Activated naive CD8-positive, alpha-beta T cell treated with anti-CD3 and anti-CD28 coated beads, Interleukin-2, amount 50 U/mL, for 24 hours (primary cell): ENCODE results near the gene ACSF2.

Source experiments
- ATAC-seq: fragments of 150-1000 bp; cut with Tn5 transposase; one replicate; pipeline ENCODE4 v1.10.0; 2021
- DNase-seq: peaks from one replicate; pipeline ENCODE4 v3.0.0; 2021
- H3K27ac Mint-ChIP-seq: one replicate; pipeline ENCODE4 v1.8.0; 2021; ENCODE audit warnings: mild to moderate bottlenecking, mixed read lengths
- H3K27me3 Mint-ChIP-seq: one replicate; pipeline ENCODE4 v1.8.0; 2021; ENCODE audit warnings: mixed read lengths
- H3K36me3 Mint-ChIP-seq: one replicate; pipeline ENCODE4 v1.8.0; 2021; ENCODE audit warnings: low read depth, mixed read lengths
- H3K4me1 Mint-ChIP-seq: one replicate; pipeline ENCODE4 v1.8.0; 2021; ENCODE audit warnings: mixed read lengths
- H3K4me3 Mint-ChIP-seq: one replicate; pipeline ENCODE4 v1.8.0; 2021; ENCODE audit warnings: mild to moderate bottlenecking, moderate library complexity, mixed read lengths
- H3K9me3 Mint-ChIP-seq: one replicate; pipeline ENCODE4 v1.8.0; 2021; ENCODE audit warnings: mixed read lengths

Gene ACSF2

GRCh38 chr17:50498021-50498874 is 72.2 kb downstream of the ACSF2 start:
- H3K27me3 Mint-ChIP-seq, result peaks cover 2% of the 10 kb centered on the region
- no peaks in the 10 kb centered on the region for H3K4me1 Mint-ChIP-seq
- H3K36me3 Mint-ChIP-seq, result no peaks in the 10 kb centered on the region
- no peak overlapping the region for H3K27ac Mint-ChIP-seq
- no peaks in the 10 kb centered on the region for H3K9me3 Mint-ChIP-seq
- no peak for DNase-seq
- H3K4me3 Mint-ChIP-seq, result no peak overlapping the region
- ATAC-seq, result no peak

- ATAC-seq, result no peak
- H3K4me3 Mint-ChIP-seq, result no peak overlapping the region
- peaks cover 2% of the 10 kb centered on the region for H3K27me3 Mint-ChIP-seq
- peaks cover 10% of the 10 kb centered on the region for H3K4me1 Mint-ChIP-seq
- no peak for DNase-seq
- no peaks in the 10 kb centered on the region for H3K36me3 Mint-ChIP-seq
- H3K27ac Mint-ChIP-seq, result no peak overlapping the region
- no peaks in the 10 kb centered on the region for H3K9me3 Mint-ChIP-seq
These were observed 73.3 kb downstream of the ACSF2 start for GRCh38 chr17:50499270-50499669.

GRCh38 chr17:50499721-50500120 is 73.7 kb downstream of the ACSF2 start:
- Mint-ChIP-seq H3K27me3 (peaks cover 2% of the 10 kb centered on the region), H3K27ac (no peak overlapping the region), H3K36me3 (no peaks in the 10 kb centered on the region), H3K9me3 (no peaks in the 10 kb centered on the region), H3K4me1 (peaks cover 13% of the 10 kb centered on the region), H3K4me3 (no peak overlapping the region)
- DNase-seq (no peak), ATAC-seq (no peak)

- DNase-seq (peak; percentile 47), ATAC-seq (no peak)
- Mint-ChIP-seq H3K9me3 (no peaks in the 10 kb centered on the region), H3K27me3 (peaks cover 2% of the 10 kb centered on the region), H3K36me3 (no peaks in the 10 kb centered on the region), H3K27ac (no peak overlapping the region), H3K4me3 (no peak overlapping the region), H3K4me1 (peaks cover 15% of the 10 kb centered on the region)
These were observed 75.0 kb downstream of the ACSF2 start for GRCh38 chr17:50501054-50501453.

- peaks cover 15% of the 10 kb centered on the region for H3K4me1 Mint-ChIP-seq
- no peaks in the 10 kb centered on the region for H3K9me3 Mint-ChIP-seq
- H3K27ac Mint-ChIP-seq, result no peak overlapping the region
These were observed 76.4 kb downstream of the ACSF2 start for GRCh38 chr17:50502301-50502990.

GRCh38 chr17:50505591-50506130 is 79.6 kb downstream of the ACSF2 start:
- H3K36me3 Mint-ChIP-seq, result no peaks in the 10 kb centered on the region
- H3K9me3 Mint-ChIP-seq, result no peaks in the 10 kb centered on the region
- no peak overlapping the region for H3K27ac Mint-ChIP-seq
- H3K4me3 Mint-ChIP-seq, result no peak overlapping the region
- peaks cover 36% of the 10 kb centered on the region for H3K4me1 Mint-ChIP-seq
- ATAC-seq (no peak), DNase-seq (no peak)
- no peaks in the 10 kb centered on the region for H3K27me3 Mint-ChIP-seq

More at GRCh38 chr17:50502301-50502990, 76.4 kb downstream of the ACSF2 start:
- no peaks in the 10 kb centered on the region for H3K27me3 Mint-ChIP-seq
- no peaks in the 10 kb centered on the region for H3K36me3 Mint-ChIP-seq
- ATAC-seq (no peak), DNase-seq (no peak)
- H3K4me3 Mint-ChIP-seq, result no peak overlapping the region

- no peak overlapping the region for H3K4me3 Mint-ChIP-seq
- no peaks in the 10 kb centered on the region for H3K27me3 Mint-ChIP-seq
- H3K27ac Mint-ChIP-seq, result no peak overlapping the region
- ATAC-seq (no peak), DNase-seq (no peak)
- no peaks in the 10 kb centered on the region for H3K9me3 Mint-ChIP-seq
- H3K36me3 Mint-ChIP-seq, result no peaks in the 10 kb centered on the region
- peaks cover 43% of the 10 kb centered on the region for H3K4me1 Mint-ChIP-seq
These were observed 80.3 kb downstream of the ACSF2 start for GRCh38 chr17:50506298-50506697.

GRCh38 chr17:50507871-50508572 is 82.0 kb downstream of the ACSF2 start, which contains the start of gene MYCBPAP:
Gene MYCBPAP, plus strand, starts transcription at chr17:50508439. Its CDS starts 236 bp downstream, at chr17:50508675.
- Mint-ChIP-seq H3K4me3 (peak within 1 kb of the TSS; percentile 91), H3K9me3 (no peaks in the 10 kb centered on the region), H3K4me1 (peaks cover 51% of the 10 kb centered on the region), H3K27ac (peak within 1 kb of the TSS; percentile 86), H3K27me3 (no peaks in the 10 kb centered on the region), H3K36me3 (no peaks in the 10 kb centered on the region)
- peak; percentile 85 for DNase-seq
- ATAC-seq, result peak; percentile 75

GRCh38 chr17:50508573-50509460 is 82.8 kb downstream of the ACSF2 start:
- no peak for DNase-seq
- H3K4me3 Mint-ChIP-seq, result peak overlapping the region; percentile 91
- no peaks in the 10 kb centered on the region for H3K9me3 Mint-ChIP-seq
- H3K27me3 Mint-ChIP-seq, result no peaks in the 10 kb centered on the region
- H3K4me1 Mint-ChIP-seq, result peaks cover 46% of the 10 kb centered on the region
- ATAC-seq, result no peak
- no peaks in the 10 kb centered on the region for H3K36me3 Mint-ChIP-seq
- H3K27ac Mint-ChIP-seq, result peak overlapping the region; percentile 86

GRCh38 chr17:50511058-50511457 is 85.0 kb downstream of the ACSF2 start:
- ATAC-seq (peak; percentile 77), DNase-seq (peak; percentile 39)
- Mint-ChIP-seq H3K4me1 (peaks cover 36% of the 10 kb centered on the region), H3K36me3 (no peaks in the 10 kb centered on the region), H3K9me3 (no peaks in the 10 kb centered on the region), H3K4me3 (peak overlapping the region; percentile 13), H3K27ac (no peak overlapping the region), H3K27me3 (no peaks in the 10 kb centered on the region)

- Mint-ChIP-seq H3K36me3 (no peaks in the 10 kb centered on the region), H3K4me3 (no peak overlapping the region), H3K27me3 (no peaks in the 10 kb centered on the region), H3K27ac (no peak overlapping the region), H3K9me3 (no peaks in the 10 kb centered on the region), H3K4me1 (peaks cover 31% of the 10 kb centered on the region)
- no peak for DNase-seq
- no peak for ATAC-seq
These were observed 87.5 kb downstream of the ACSF2 start for GRCh38 chr17:50513495-50513894.

- no peaks in the 10 kb centered on the region for H3K36me3 Mint-ChIP-seq
- no peak for DNase-seq
- no peaks in the 10 kb centered on the region for H3K27me3 Mint-ChIP-seq
- peaks cover 23% of the 10 kb centered on the region for H3K4me1 Mint-ChIP-seq
- no peaks in the 10 kb centered on the region for H3K9me3 Mint-ChIP-seq
- no peak overlapping the region for H3K4me3 Mint-ChIP-seq
- ATAC-seq, result no peak
- no peak overlapping the region for H3K27ac Mint-ChIP-seq
These were observed 88.4 kb downstream of the ACSF2 start for GRCh38 chr17:50514388-50514787.

GRCh38 chr17:50514936-50515702 is 89.1 kb downstream of the ACSF2 start:
- Mint-ChIP-seq H3K27ac (no peak overlapping the region), H3K9me3 (no peaks in the 10 kb centered on the region), H3K27me3 (no peaks in the 10 kb centered on the region), H3K4me1 (peaks cover 18% of the 10 kb centered on the region), H3K4me3 (no peak overlapping the region), H3K36me3 (no peaks in the 10 kb centered on the region)
- no peak for ATAC-seq
- DNase-seq, result no peak
